ENCODE results near the gene TMEM215.

- TF ChIP-seq CTCF (IDR thresholded peaks at IDR 0.05) (no peak), POLR2A (IDR thresholded peaks at IDR 0.05) (no peak), EP300 (IDR thresholded peaks at IDR 0.05) (no peak)
Measured at GRCh38 chr9:32828861-32829260, 45.5 kb downstream of the TMEM215 start.
